H1 (cell line): Measurements from ENCODE around the gene ALAS1. TPM values are rescaled to one million over a fixed set of nuclear protein-coding genes. Genes with fewer than 3 reads are reported as not detected.

ENCODE experiments used
- CTCF ChIA-PET: fragments of 300-600 bp; sonication (Branson Sonifier 250); formaldehyde crosslinking; loops from one replicate; lab custom pipeline; 2021; ENCODE audit not compliant: partially characterized antibody; lab: Charles Lee
- POLR2A ChIA-PET: fragments of 300-600 bp; sonication (Branson Sonifier 250); formaldehyde crosslinking; loops from one replicate; lab custom pipeline; 2021; ENCODE audit warnings: inconsistent platforms; ENCODE audit not compliant: partially characterized antibody; lab: Charles Lee
- DNase-seq, 2 experiments: peaks; one replicate each; pipeline versions ENCODE4 v3.0.0 to v3.0.0-alpha.2; 2010 to 2022; ENCODE audit warnings: low spot score in 2 of 2, low read depth in 1 of 2, mixed read lengths in 1 of 2
- FAIRE-seq: peaks from 2 replicates; lab custom pipeline; 2011; peaks lifted over from hg19 to GRCh38; lab: Jason Lieb, UNC
- H2AFZ ChIP-seq: 2 replicates; pipeline ENCODE4 v1.8.1; 2012; ENCODE audit warnings: low read length, inconsistent platforms
- H2AK5ac ChIP-seq: 2 replicates; pipeline ENCODE4 v1.6.1; 2013; ENCODE audit warnings: low read depth, low read length
- H2BK120ac ChIP-seq: replicated peaks from 2 replicates; pipeline ENCODE3; 2013; ENCODE audit warnings: low read depth, low read length, inconsistent platforms
- H2BK12ac ChIP-seq: 2 replicates; pipeline ENCODE4 v1.6.1; 2013; ENCODE audit warnings: low read depth, low read length
- H2BK15ac ChIP-seq: 2 replicates; pipeline ENCODE4 v1.6.1; 2013; ENCODE audit warnings: low read length
- H2BK20ac ChIP-seq: 2 replicates; pipeline ENCODE4 v1.6.1; 2013; ENCODE audit warnings: low read length
- H2BK5ac ChIP-seq: 2 replicates; pipeline ENCODE4 v1.6.1; 2013; ENCODE audit warnings: low read depth, low read length
- H3K14ac ChIP-seq: 2 replicates; pipeline ENCODE4 v1.6.1; 2013; ENCODE audit warnings: inconsistent platforms; ENCODE audit not compliant: insufficient read length
- H3K18ac ChIP-seq: 2 replicates; pipeline ENCODE4 v1.6.1; 2013; ENCODE audit warnings: low read length; ENCODE audit errors: extremely low read depth
- H3K23ac ChIP-seq: 2 replicates; pipeline ENCODE4 v1.6.1; 2013; ENCODE audit warnings: inconsistent platforms; ENCODE audit not compliant: insufficient read length
- H3K23me2 ChIP-seq: 2 replicates; pipeline ENCODE4 v1.6.1; 2013; ENCODE audit warnings: low read depth, low read length
- H3K27ac ChIP-seq: 2 replicates; pipeline ENCODE4 v1.6.1; 2011; ENCODE audit warnings: low read depth, low read length, inconsistent platforms
- H3K27me3 ChIP-seq, 4 experiments: replicated peaks in 1 of 4; 1 replicate in 1 of 4; 2 replicates in 3 of 4; pipeline versions ENCODE4 v1.6.1 to v1.8.1; 2011 to 2013; ENCODE audit warnings: low read length in 3 of 4, mild to moderate bottlenecking in 3 of 4, inconsistent platforms in 2 of 4, mixed read lengths in 2 of 4, moderate library complexity in 1 of 4; ENCODE audit not compliant: control insufficient read depth in 3 of 4, insufficient read depth in 3 of 4; ENCODE audit errors: extremely low read depth in 1 of 4
- H3K36me3 ChIP-seq, 4 experiments: 2 replicates each; pipeline versions ENCODE4 v1.6.1 to v1.8.1; 2011 to 2013; ENCODE audit warnings: mild to moderate bottlenecking in 4 of 4, low read length in 3 of 4, moderate library complexity in 2 of 4, control low read depth in 1 of 4, inconsistent platforms in 1 of 4; ENCODE audit not compliant: insufficient read depth in 4 of 4, control insufficient read depth in 2 of 4
- H3K4ac ChIP-seq: replicated peaks from 2 replicates; pipeline ENCODE3; 2013; ENCODE audit warnings: low read length, low read depth, mixed read lengths, inconsistent platforms; ENCODE audit not compliant: insufficient read length
- H3K4me1 ChIP-seq, 4 experiments: replicated peaks in 1 of 4; 1 replicate in 1 of 4; 2 replicates in 3 of 4; pipeline versions ENCODE4 v1.6.1 to v1.8.1; 2011 to 2013; ENCODE audit warnings: low read length in 3 of 4, inconsistent platforms in 2 of 4, mixed read lengths in 1 of 4; ENCODE audit not compliant: insufficient read depth in 4 of 4, control insufficient read depth in 3 of 4
- H3K4me2 ChIP-seq, 2 experiments: 2 replicates each; pipeline versions ENCODE4 v1.6.1 to v1.8.1; 2011 to 2013; ENCODE audit warnings: low read depth in 2 of 2, low read length in 2 of 2, control low read depth in 1 of 2, inconsistent platforms in 1 of 2, mild to moderate bottlenecking in 1 of 2; ENCODE audit not compliant: insufficient read depth in 1 of 2
- H3K4me3 ChIP-seq, 4 experiments: fragments of 200-600, 300-600 bp in 1 of 4; sonication (generic), shearing (Covaris generic), sonication (Bioruptor Twin) in 1 of 4; 2 replicates each; pipeline versions ENCODE4 v1.5.1 to v1.8.1; 2011 to 2016; ENCODE audit warnings: low read length in 4 of 4, low read depth in 3 of 4, control low read depth in 2 of 4, inconsistent platforms in 2 of 4, mild to moderate bottlenecking in 2 of 4, mixed read lengths in 1 of 4, moderate library complexity in 1 of 4; ENCODE audit not compliant: insufficient read depth in 2 of 4; ENCODE audit errors: extremely low read depth in 1 of 4
- H3K56ac ChIP-seq: replicated peaks from 2 replicates; pipeline ENCODE3; 2013; ENCODE audit warnings: low read depth, mild to moderate bottlenecking, mixed read lengths, low read length, inconsistent platforms; ENCODE audit not compliant: insufficient read length
- H3K79me1 ChIP-seq: 2 replicates; pipeline ENCODE4 v1.6.1; 2013; ENCODE audit warnings: low read depth, low read length, control low read depth
- H3K79me2 ChIP-seq, 2 experiments: 2 replicates each; pipeline versions ENCODE4 v1.6.1 to v1.8.1; 2012 to 2013; ENCODE audit warnings: low read length in 2 of 2, mild to moderate bottlenecking in 2 of 2, inconsistent platforms in 1 of 2; ENCODE audit not compliant: insufficient read depth in 2 of 2, control insufficient read depth in 1 of 2
- H3K9ac ChIP-seq, 4 experiments: replicated peaks in 1 of 4; 1 replicate in 1 of 4; 2 replicates in 3 of 4; pipeline versions ENCODE4 v1.6.1 to v1.8.1; 2011 to 2013; ENCODE audit warnings: low read depth in 3 of 4, low read length in 3 of 4, control low read depth in 2 of 4, mild to moderate bottlenecking in 2 of 4, moderate library complexity in 2 of 4, inconsistent platforms in 1 of 4; ENCODE audit errors: extremely low read depth in 1 of 4
- H3K9me3 ChIP-seq, 2 experiments: 2 replicates each; pipeline versions ENCODE4 v1.6.1 to v1.8.1; 2012 to 2013; ENCODE audit warnings: mild to moderate bottlenecking in 2 of 2, moderate library complexity in 2 of 2, control low read depth in 1 of 2, inconsistent platforms in 1 of 2, low read depth in 1 of 2, low read length in 1 of 2, mixed read lengths in 1 of 2; ENCODE audit not compliant: insufficient read depth in 2 of 2
- H4K20me1 ChIP-seq, 2 experiments: replicated peaks in 1 of 2; 2 replicates each; pipeline versions ENCODE3 to v1.8.1; 2011 to 2013; ENCODE audit warnings: inconsistent platforms in 2 of 2, low read length in 2 of 2, mild to moderate bottlenecking in 1 of 2; ENCODE audit not compliant: insufficient read depth in 2 of 2, control insufficient read depth in 1 of 2
- H4K5ac ChIP-seq: 2 replicates; pipeline ENCODE4 v1.6.1; 2013; ENCODE audit warnings: low read length, low read depth, mixed read lengths, inconsistent platforms; ENCODE audit not compliant: insufficient read length
- H4K8ac ChIP-seq: 2 replicates; pipeline ENCODE4 v1.8.0; 2013; ENCODE audit warnings: mild to moderate bottlenecking, moderate library complexity, low read length, inconsistent platforms; ENCODE audit not compliant: insufficient read depth; ENCODE audit errors: extremely low read depth
- H4K91ac ChIP-seq: replicated peaks from 2 replicates; pipeline ENCODE3; 2013; ENCODE audit warnings: low read length, mixed read lengths, inconsistent platforms; ENCODE audit not compliant: insufficient read length
- CHD1 ChIP-seq: IDR thresholded peaks from 2 replicates; pipeline ENCODE4 v1.6.1; 2012; ENCODE audit warnings: low read depth, low read length, improper control_type of control experiment
- MAFK ChIP-seq: IDR thresholded peaks from 2 replicates; pipeline ENCODE4 v1.6.1; 2012; ENCODE audit warnings: low read depth, mild to moderate bottlenecking, improper control_type of control experiment, low read length
- RNF2 ChIP-seq: fragments of 200-900, 300-1000 bp; sonication (generic); IDR thresholded peaks from 2 replicates; pipeline ENCODE4 v1.7.1; 2016; ENCODE audit warnings: borderline replicate concordance, low read depth, mild to moderate bottlenecking, antibody characterized with exemption, low read length; ENCODE audit not compliant: poor library complexity, severe bottlenecking; ENCODE audit errors: missing control alignments
- SIRT6 ChIP-seq: IDR thresholded peaks from one replicate; pipeline ENCODE4 v1.7.1; 2012; ENCODE audit warnings: low read length, inconsistent platforms
- TAF1 ChIP-seq: IDR thresholded peaks from 2 replicates; pipeline ENCODE4 v1.6.1; 2011; ENCODE audit warnings: mild to moderate bottlenecking, low read depth, low read length
- TAF7 ChIP-seq: optimal IDR thresholded peaks from 2 replicates; pipeline ENCODE3; 2011; ENCODE audit warnings: low read depth, mild to moderate bottlenecking, inconsistent platforms, low read length, moderate library complexity, borderline replicate concordance
- USF2 ChIP-seq: IDR thresholded peaks from 2 replicates; pipeline ENCODE4 v1.6.1; 2011; ENCODE audit warnings: low read length, improper control_type of control experiment
- WGBS, 2 experiments: shearing (Covaris generic) in 1 of 2; methylation state at CpG; one replicate each; pipeline versions ENCODE4 v1.1.6 to v1.1.7; 2013 to 2015; ENCODE audit warnings: low lambda C conversion rate in 2 of 2, mixed read lengths in 2 of 2, inconsistent platforms in 1 of 2, low coverage in 1 of 2, missing lambda C conversion rate in 1 of 2; ENCODE audit not compliant: insufficient replicate concordance in 2 of 2, insufficient coverage in 1 of 2, insufficient read length in 1 of 2; ENCODE audit errors: extremely low coverage in 1 of 2, missing lambda C conversion rate in 1 of 2; 5-methylcytosine and 5-hydroxymethylcytosine counted together
- polyA plus RNA-seq, 7 experiments: library from polyadenylated mRNA; depleted of rRNA in 3 of 7; stranded (reverse) in 5 of 7; unstranded in 2 of 7; fragments of >200 nt in 5 of 7; fragments of 200-250 nt in 2 of 7; gene quantifications; 1 replicate in 5 of 7; 2 replicates in 1 of 7; 4 replicates in 1 of 7; pipeline versions ENCODE4 v1.2.1 to v1.2.3, GENCODE V29; 2011 to 2013; ENCODE audit warnings: missing spikeins in 2 of 7, mixed read lengths in 2 of 7
- total RNA-seq: library from RNA; stranded (reverse); fragmentation: NEBNext Ultra II Directional; extraction: Animal tissue kit (Norgen Biotek cat#: 25700); gene quantifications from 2 replicates; pipeline ENCODE4 v1.2.1, GENCODE V29; 2021

Gene ALAS1
- total and polyA plus RNA-seq, 2 of the 8 experiments (the other 6 are each of a cell fraction or from before 2014, with no cell fraction given), result 45.9 to 84.4 TPM

DNA sequence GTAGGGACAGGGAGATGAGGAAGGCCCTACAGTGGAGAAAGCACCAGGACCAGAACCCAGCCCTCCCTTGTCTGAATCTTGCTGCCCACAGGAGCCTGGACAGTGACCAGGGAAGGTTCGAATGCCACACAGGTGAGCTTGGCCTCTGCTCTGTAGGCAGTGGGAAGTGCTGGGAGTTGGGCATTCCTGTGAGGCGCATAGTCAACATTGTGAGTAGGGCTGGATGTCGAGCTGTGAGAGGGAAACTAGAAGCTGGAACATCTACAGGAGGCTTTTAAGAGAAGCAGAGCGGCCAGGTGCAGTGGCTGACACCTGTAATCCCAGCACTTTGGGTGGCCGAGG, 20.3 kb upstream of the ALAS1 start:
- DNase-seq (no peak), FAIRE-seq (no peak)
- no peak overlapping the region for H3K4me2 ChIP-seq
- 93% methylated on average over 5 of the region's 5 CpGs; no CpG with 5 or more reads in 1 of the 2 experiments for WGBS, 2 experiments
- H2BK120ac ChIP-seq, result no peak overlapping the region
- no peak overlapping the region for H3K14ac ChIP-seq
- no peak overlapping the region for H4K5ac ChIP-seq
- H3K4ac ChIP-seq, result no peak overlapping the region
- no peaks in the 10 kb centered on the region for H3K79me1 ChIP-seq
- H3K27me3 ChIP-seq, result no peaks in the 10 kb centered on the region
- no peak for TF ChIP-seq TAF7
- no peak for TF ChIP-seq SIRT6
- TF ChIP-seq CHD1, result no peak
- no peak for TF ChIP-seq RNF2
- no peak for TF ChIP-seq TAF1
- no peak for TF ChIP-seq USF2
- TF ChIP-seq MAFK, result no peak
- H2AFZ ChIP-seq, result no peak overlapping the region
- no peak overlapping the region for H2BK20ac ChIP-seq
- CTCF ChIA-PET, result interaction anchor here (0.8 to 2.9 kb wide), 5 partner anchors 8 to 167 kb away, joined by 3 to 10 read pairs (median 3); no protein-coding TSS in a partner anchor
- H3K18ac ChIP-seq, result no peak overlapping the region
- peaks cover 0 to 5% (median 1%) of the 10 kb centered on the region in 4 experiments; a peak in 2 of 7 replicates for H3K4me1 ChIP-seq
- no peak overlapping the region for H2BK12ac ChIP-seq
- H3K23me2 ChIP-seq, result no peaks in the 10 kb centered on the region; the same call in 1 of the 2 replicates
- no peak overlapping the region for H2BK5ac ChIP-seq
- no peak overlapping the region; the same call in 1 of the 2 replicates for H4K8ac ChIP-seq
- H3K36me3 ChIP-seq, result no peaks in the 10 kb centered on the region
- peak overlapping the region; percentile 53; the same call in 1 of the 2 replicates for H2BK15ac ChIP-seq
- H3K4me3 ChIP-seq, result no peak overlapping the region
- H3K9me3 ChIP-seq, result no peaks in the 10 kb centered on the region
- POLR2A ChIA-PET, result no interaction called here
- H3K27ac ChIP-seq, result no peak overlapping the region
- H3K56ac ChIP-seq, result no peak overlapping the region
- no peak overlapping the region for H4K91ac ChIP-seq
- H3K23ac ChIP-seq, result no peak overlapping the region
- no peak overlapping the region for H3K9ac ChIP-seq
- H3K79me2 ChIP-seq, result no peaks in the 10 kb centered on the region
- no peaks in the 10 kb centered on the region for H4K20me1 ChIP-seq
- no peak overlapping the region for H2AK5ac ChIP-seq
